IMR-90 (cell line): ENCODE measurements around the gene FERMT2. TPM values are rescaled to one million over a fixed set of nuclear protein-coding genes. Genes with fewer than 3 reads are reported as not detected.

Source experiments
- ATAC-seq: fragments of 200-7000 bp; cut with Tn5 transposase; 2 replicates; pipeline ENCODE4 v1.9.1; 2020; ENCODE audit warnings: low read depth, mild to moderate bottlenecking, moderate library complexity
- BruUV-seq: library from RNA; stranded (reverse); fragments of 400-500 nt; replicated peaks from 2 replicates; lab custom pipeline; 2021; lab: Mats Ljungman, UMichigan
- CTCF ChIA-PET: fragments of 300-600 bp; formaldehyde crosslinking; extraction: SDS; loops from one replicate; lab custom pipeline; 2021; ENCODE audit warnings: antibody characterized with exemption; lab: Yijun Ruan, JAX
- POLR2A ChIA-PET: fragments of 300-600 bp; sonication (Branson Sonifier 250); formaldehyde crosslinking; loops from one replicate; lab custom pipeline; 2022; ENCODE audit warnings: antibody characterized with exemption; ENCODE audit not compliant: unreplicated experiment; lab: Charles Lee
- DNase-seq: peaks from one replicate; pipeline ENCODE4 v3.0.0; 2013
- H2AFZ ChIP-seq: replicated peaks from 2 replicates; pipeline ENCODE3; 2013; ENCODE audit warnings: low read length, mild to moderate bottlenecking; ENCODE audit not compliant: poor library complexity
- H2AK5ac ChIP-seq: 2 replicates; pipeline ENCODE4 v1.6.1; 2013; ENCODE audit warnings: low read depth, low read length, inconsistent platforms
- H2AK9ac ChIP-seq: replicated peaks from 2 replicates; pipeline ENCODE3; 2013; ENCODE audit warnings: mild to moderate bottlenecking, low read depth, low read length, moderate library complexity; ENCODE audit not compliant: poor library complexity
- H2BK120ac ChIP-seq: 2 replicates; pipeline ENCODE4 v1.6.1; 2013; ENCODE audit warnings: low read depth, low read length, inconsistent platforms
- H2BK15ac ChIP-seq: 3 replicates; pipeline ENCODE4 v1.6.1; 2013; ENCODE audit warnings: low read depth, low read length, inconsistent platforms
- H2BK20ac ChIP-seq: 2 replicates; pipeline ENCODE4 v1.6.1; 2013; ENCODE audit warnings: low read depth, mild to moderate bottlenecking, inconsistent platforms, low read length, moderate library complexity
- H2BK5ac ChIP-seq: 2 replicates; pipeline ENCODE4 v1.6.1; 2013; ENCODE audit warnings: mild to moderate bottlenecking, low read depth, low read length, inconsistent platforms; ENCODE audit not compliant: poor library complexity, severe bottlenecking
- H3K14ac ChIP-seq: replicated peaks from 2 replicates; pipeline ENCODE4 v1.6.1; 2013; ENCODE audit warnings: low read depth, low read length, inconsistent platforms
- H3K18ac ChIP-seq: 2 replicates; pipeline ENCODE4 v1.6.1; 2013; ENCODE audit warnings: low read depth, low read length, control low read depth
- H3K23ac ChIP-seq: 2 replicates; pipeline ENCODE4 v1.6.1; 2013; ENCODE audit warnings: low read depth, low read length, inconsistent platforms
- H3K27ac ChIP-seq: 2 replicates; pipeline ENCODE4 v1.5.1; 2013; ENCODE audit warnings: mild to moderate bottlenecking, control low read depth, low read length; ENCODE audit not compliant: insufficient read depth
- H3K27me3 ChIP-seq: 2 replicates; pipeline ENCODE4 v1.6.1; 2013; ENCODE audit warnings: low read length; ENCODE audit not compliant: control insufficient read depth, insufficient read depth
- H3K36me3 ChIP-seq: 2 replicates; pipeline ENCODE4 v1.6.1; 2013; ENCODE audit warnings: low read length, mixed read lengths; ENCODE audit not compliant: control insufficient read depth, insufficient read depth
- H3K4ac ChIP-seq: 2 replicates; pipeline ENCODE4 v1.6.1; 2013; ENCODE audit warnings: low read depth, low read length, inconsistent platforms
- H3K4me1 ChIP-seq: 2 replicates; pipeline ENCODE4 v1.6.1; 2013; ENCODE audit warnings: low read length, mixed read lengths; ENCODE audit not compliant: control insufficient read depth, insufficient read depth
- H3K4me2 ChIP-seq: 2 replicates; pipeline ENCODE4 v1.6.1; 2013; ENCODE audit warnings: low read depth, mild to moderate bottlenecking, control low read depth, low read length, moderate library complexity
- H3K4me3 ChIP-seq: 2 replicates; pipeline ENCODE4 v1.5.1; 2013; ENCODE audit warnings: low read depth, mild to moderate bottlenecking, control low read depth, low read length, moderate library complexity; ENCODE audit not compliant: insufficient read depth
- H3K56ac ChIP-seq: 2 replicates; pipeline ENCODE4 v1.6.1; 2013; ENCODE audit warnings: low read length, inconsistent platforms; ENCODE audit not compliant: insufficient read depth; ENCODE audit errors: extremely low read depth
- H3K79me1 ChIP-seq, 2 experiments: 2 replicates each; pipeline ENCODE4 v1.6.1; 2013; ENCODE audit warnings: low read length in 2 of 2, inconsistent platforms in 1 of 2, low read depth in 1 of 2
- H3K9ac ChIP-seq: 2 replicates; pipeline ENCODE4 v1.6.1; 2013; ENCODE audit warnings: low read depth, low read length, control low read depth
- H3K9me1 ChIP-seq: 2 replicates; pipeline ENCODE4 v1.6.1; 2013; ENCODE audit warnings: low read length, inconsistent platforms; ENCODE audit not compliant: insufficient read depth
- H3K9me3 ChIP-seq: 2 replicates; pipeline ENCODE4 v1.6.1; 2013; ENCODE audit warnings: low read length; ENCODE audit not compliant: control insufficient read depth, insufficient read depth
- H4K20me1 ChIP-seq: 2 replicates; pipeline ENCODE4 v1.6.1; 2013; ENCODE audit warnings: low read length, inconsistent platforms; ENCODE audit not compliant: insufficient read depth
- H4K5ac ChIP-seq: 2 replicates; pipeline ENCODE4 v1.6.1; 2013; ENCODE audit warnings: mild to moderate bottlenecking, low read depth, low read length, control low read depth
- H4K8ac ChIP-seq, 2 experiments: 2 replicates each; pipeline ENCODE4 v1.6.1; 2013; ENCODE audit warnings: low read depth in 2 of 2, low read length in 2 of 2, control low read depth in 1 of 2, inconsistent platforms in 1 of 2
- H4K91ac ChIP-seq: 2 replicates; pipeline ENCODE4 v1.6.1; 2013; ENCODE audit warnings: low read depth, low read length, inconsistent platforms; ENCODE audit not compliant: insufficient read depth
- BHLHE40 ChIP-seq: fragments of 150-350 bp; IDR thresholded peaks from 2 replicates; pipeline ENCODE4 v1.6.1; 2016; ENCODE audit warnings: mild to moderate bottlenecking, low read depth, low read length
- ELK1 ChIP-seq: fragments of 150-350 bp; IDR thresholded peaks from 2 replicates; pipeline ENCODE4 v1.6.1; 2016; ENCODE audit warnings: low read depth, mild to moderate bottlenecking, low read length, moderate library complexity, borderline replicate concordance
- MXI1 ChIP-seq: IDR thresholded peaks from 2 replicates; pipeline ENCODE4 v1.6.1; 2012; ENCODE audit warnings: low read depth, mild to moderate bottlenecking, low read length, moderate library complexity, borderline replicate concordance
- RCOR1 ChIP-seq: IDR thresholded peaks from 2 replicates; pipeline ENCODE4 v1.6.1; 2012; ENCODE audit warnings: mild to moderate bottlenecking, low read length, improper control_type of control experiment; ENCODE audit not compliant: insufficient replicate concordance
- RFX5 ChIP-seq: IDR thresholded peaks from 2 replicates; pipeline ENCODE4 v1.8.0; 2012; ENCODE audit warnings: low read depth, mild to moderate bottlenecking, low read length, moderate library complexity
- SMC3 ChIP-seq: fragments of 150-350 bp; IDR thresholded peaks from 2 replicates; pipeline ENCODE4 v1.6.1; 2016; ENCODE audit warnings: low read depth, mild to moderate bottlenecking, antibody characterized with exemption, low read length, moderate library complexity
- USF2 ChIP-seq: fragments of 150-350 bp; IDR thresholded peaks from 2 replicates; pipeline ENCODE4 v1.6.1; 2017; ENCODE audit warnings: mild to moderate bottlenecking, antibody characterized with exemption, low read length, low read depth
- WGBS, 2 experiments: methylation state at CpG; one replicate each; pipeline versions ENCODE4 v1.1.5 to v1.1.7; 2013; ENCODE audit warnings: missing lambda C conversion rate in 2 of 2; ENCODE audit not compliant: insufficient read length in 1 of 2; ENCODE audit errors: extremely low coverage in 2 of 2; 5-methylcytosine and 5-hydroxymethylcytosine counted together
- dilution Hi-C: fragments of 300-500 bp; cut with HindIII; formaldehyde crosslinking; loops from one replicate; pipeline ENCODE4 v1.14.3; 2018; ENCODE audit warnings: low sequenced_read_pairs; ENCODE audit not compliant: unreplicated experiment
- in situ Hi-C: fragments of 300-500 bp; cut with MboI; formaldehyde crosslinking; loops from 3 replicates; pipeline ENCODE4 v1.14.3; 2019; ENCODE audit warnings: low sequenced_read_pairs, inconsistent platforms, mixed read lengths
- intact Hi-C: fragments of 100-400 bp; cut with micrococcal nuclease; formaldehyde crosslinking; loops from 2 replicates; pipeline ENCODE4 v1.10.0; 2022
- polyA plus RNA-seq, 3 experiments: library from polyadenylated mRNA; depleted of rRNA; stranded (reverse); fragments of >200 nt; gene quantifications; 2 replicates each; pipeline ENCODE4 v1.2.3, GENCODE V29; 2012; ENCODE audit warnings: low replicate concordance in 1 of 3
- total RNA-seq: library from RNA; depleted of rRNA; stranded (reverse); fragments of >200 nt; gene quantifications from 2 replicates; pipeline ENCODE4 v1.2.3, GENCODE V29; 2012

Gene FERMT2
- total and polyA plus RNA-seq, 2 of the 4 experiments (the other 2 are of a cell fraction), result 131 to 217 TPM

GRCh38 chr14:52878946-52879345, 71.9 kb downstream of the FERMT2 start:
- Histone ChIP-seq H2AK5ac (no peak overlapping the region), H3K4me1 (peaks cover 16% of the 10 kb centered on the region), H3K4me3 (no peak overlapping the region), H4K5ac (no peak overlapping the region), H3K36me3 (peaks cover 34% of the 10 kb centered on the region), H3K9me1 (peaks cover 2% of the 10 kb centered on the region; the same call in 1 of the 2 replicates), H2BK20ac (no peak overlapping the region), H2AFZ (no peak overlapping the region), H2BK15ac (no peak overlapping the region), H4K8ac (no peak overlapping the region), H3K9me3 (no peaks in the 10 kb centered on the region), H4K20me1 (peaks cover 19% of the 10 kb centered on the region; the same call in 1 of the 2 replicates), H2AK9ac (no peak overlapping the region), H2BK120ac (no peak overlapping the region), H3K18ac (no peak overlapping the region), H3K4me2 (no peak overlapping the region), H2BK5ac (peak overlapping the region; percentile 67), H3K56ac (no peak overlapping the region), H3K4ac (no peak overlapping the region), H3K27me3 (no peaks in the 10 kb centered on the region), H3K9ac (no peak overlapping the region), H4K91ac (no peak overlapping the region), H3K23ac (no peak overlapping the region), H3K79me1 (peaks cover 16 to 47% of the 10 kb centered on the region in 2 experiments), H3K14ac (no peak overlapping the region), H3K27ac (no peak overlapping the region; the same call in 1 of the 2 replicates)
- no peak for DNase-seq
- ChIA-PET POLR2A (no interaction called here), CTCF (interaction anchor here (0.7 kb wide), 1 partner anchor 10 kb away, joined by 3 read pairs; no protein-coding TSS in a partner anchor)
- dilution Hi-C loops (no loop called here), intact Hi-C loops (loop anchor here (5.0 kb wide), 2 partner anchors 43 to 68 kb away; no protein-coding TSS in a partner anchor), in situ Hi-C loops (no loop called here)
- ATAC-seq, result no peak
- TF ChIP-seq RFX5, result no peak
- no peak for TF ChIP-seq USF2
- TF ChIP-seq MXI1, result no peak
- TF ChIP-seq SMC3, result no peak
- no peak for TF ChIP-seq BHLHE40
- no peak for TF ChIP-seq ELK1
- no peak for TF ChIP-seq RCOR1
- no TSS peak for BruUV-seq
- WGBS, 2 experiments, result no CpG with 5 or more reads among the region's 3 CpGs
